Endothelial cell of umbilical vein (primary cell): ENCODE measurements around the gene TARM1. TPM values are rescaled to one million over a fixed set of nuclear protein-coding genes. Genes with fewer than 3 reads are reported as not detected.

ENCODE experiments used
- BruUV-seq: library from RNA; stranded (reverse); fragments of 400-500 nt; replicated peaks from 2 replicates; lab custom pipeline; 2021; lab: Mats Ljungman, UMichigan
- CTCF ChIA-PET: fragments of 300-600, 350-600 bp; sonication (Branson Sonifier 250); formaldehyde crosslinking; loops from one replicate; lab custom pipeline; 2021; ENCODE audit warnings: antibody characterized with exemption, inconsistent platforms; lab: Charles Lee
- POLR2A ChIA-PET: fragments of 300-600, 350-600 bp; sonication (Branson Sonifier 250); formaldehyde crosslinking; loops from one replicate; lab custom pipeline; 2021; ENCODE audit warnings: antibody characterized with exemption, inconsistent platforms; lab: Charles Lee
- DNase-seq: peaks from one replicate; pipeline ENCODE4 v3.0.0-alpha.2; 2011; ENCODE audit warnings: low read depth, low spot score
- FAIRE-seq: peaks from 2 replicates; lab custom pipeline; 2011; peaks lifted over from hg19 to GRCh38; lab: Jason Lieb, UNC
- H2AFZ ChIP-seq: 2 replicates; pipeline ENCODE4 v1.6.0; 2012; ENCODE audit warnings: low read depth, low read length, control low read depth, inconsistent platforms
- H3K27ac ChIP-seq: 2 replicates; pipeline ENCODE4 v1.5.1; 2011; ENCODE audit warnings: low read depth, mild to moderate bottlenecking, control low read depth, low read length, moderate library complexity; ENCODE audit not compliant: insufficient read depth
- H3K27me3 ChIP-seq, 2 experiments: 2 replicates each; pipeline versions ENCODE4 v1.6.0 to v1.6.1; 2011; ENCODE audit warnings: low read length in 2 of 2, mixed read lengths in 1 of 2; ENCODE audit not compliant: control insufficient read depth in 2 of 2, insufficient read depth in 2 of 2
- H3K36me3 ChIP-seq, 2 experiments: 2 replicates in 1 of 2; 3 replicates in 1 of 2; pipeline ENCODE4 v1.5.1; 2011; ENCODE audit warnings: low read length in 2 of 2, mild to moderate bottlenecking in 1 of 2, moderate library complexity in 1 of 2; ENCODE audit not compliant: control insufficient read depth in 2 of 2, insufficient read depth in 2 of 2; ENCODE audit errors: extremely low read depth in 1 of 2
- H3K4me1 ChIP-seq: 3 replicates; pipeline ENCODE4 v1.5.1; 2011; ENCODE audit warnings: mild to moderate bottlenecking, low read length; ENCODE audit not compliant: control insufficient read depth, insufficient read depth; ENCODE audit errors: extremely low read depth
- H3K4me2 ChIP-seq: 2 replicates; pipeline ENCODE4 v1.6.1; 2011; ENCODE audit warnings: low read length, control low read depth, mixed read lengths; ENCODE audit not compliant: insufficient read depth
- H3K4me3 ChIP-seq, 3 experiments: fragments of 200-600 bp in 1 of 3; sonication (generic), shearing (Covaris generic) in 1 of 3; replicated peaks in 1 of 3; 2 replicates each; pipeline ENCODE4 v1.5.1; 2011 to 2016; ENCODE audit warnings: control low read depth in 3 of 3, low read length in 3 of 3, mild to moderate bottlenecking in 2 of 3, inconsistent platforms in 1 of 3, low read depth in 1 of 3, moderate library complexity in 1 of 3; ENCODE audit not compliant: insufficient read depth in 1 of 3
- H3K79me2 ChIP-seq: 2 replicates; pipeline ENCODE4 v1.6.0; 2012; ENCODE audit warnings: low read length, inconsistent platforms; ENCODE audit not compliant: control insufficient read depth, insufficient read depth
- H3K9ac ChIP-seq: replicated peaks from 2 replicates; pipeline ENCODE3; 2011; ENCODE audit warnings: low read length, control low read depth; ENCODE audit not compliant: insufficient read depth; ENCODE audit errors: extremely low read depth
- H3K9me1 ChIP-seq: replicated peaks from 3 replicates; pipeline ENCODE4 v1.6.0; 2011; ENCODE audit warnings: mild to moderate bottlenecking, low read length; ENCODE audit not compliant: control insufficient read depth, insufficient read depth; ENCODE audit errors: extremely low read depth
- H3K9me3 ChIP-seq: replicated peaks from 2 replicates; pipeline ENCODE4 v1.5.1; 2012; ENCODE audit warnings: low read length, inconsistent platforms; ENCODE audit not compliant: control insufficient read depth, insufficient read depth
- H4K20me1 ChIP-seq: replicated peaks from 2 replicates; pipeline ENCODE3; 2011; ENCODE audit warnings: mild to moderate bottlenecking, low read length; ENCODE audit not compliant: control insufficient read depth, insufficient read depth; ENCODE audit errors: extremely low read depth
- CTCF ChIP-seq, 2 donors: IDR thresholded peaks; 1 replicate in 1 of 2; 2 replicates in 1 of 2; pipeline ENCODE4 v1.5.1; 2011; ENCODE audit warnings: low read length in 2 of 2, mild to moderate bottlenecking in 2 of 2, moderate library complexity in 2 of 2, control low read depth in 1 of 2, inconsistent platforms in 1 of 2, low read depth in 1 of 2; ENCODE audit not compliant: insufficient read depth in 1 of 2; ENCODE audit errors: extremely low read depth in 1 of 2
- EZH2 ChIP-seq: IDR thresholded peaks from 2 replicates; pipeline ENCODE4 v1.6.1; 2012; ENCODE audit warnings: borderline replicate concordance, low read depth, mild to moderate bottlenecking, moderate library complexity, low read length, inconsistent platforms; ENCODE audit not compliant: severe bottlenecking
- FOS ChIP-seq: IDR thresholded peaks from 2 replicates; pipeline ENCODE4 v1.6.1; 2011; ENCODE audit warnings: mild to moderate bottlenecking, low read length, moderate library complexity, borderline replicate concordance; ENCODE audit not compliant: insufficient read depth
- GATA2 ChIP-seq: IDR thresholded peaks from 2 replicates; pipeline ENCODE4 v1.7.0; 2011; ENCODE audit warnings: low read depth, mild to moderate bottlenecking, moderate library complexity, mixed read lengths, low read length; ENCODE audit not compliant: insufficient read length, insufficient read depth
- JUN ChIP-seq: IDR thresholded peaks from 2 replicates; pipeline ENCODE4 v1.6.1; 2011; ENCODE audit warnings: borderline replicate concordance, low read depth; ENCODE audit not compliant: insufficient read length, insufficient read depth
- MAX ChIP-seq: IDR thresholded peaks from 2 replicates; pipeline ENCODE4 v1.6.1; 2011; ENCODE audit not compliant: insufficient read depth, insufficient read length
- MYC ChIP-seq: IDR thresholded peaks from one replicate; pipeline ENCODE4 v1.6.1; 2011; ENCODE audit warnings: mild to moderate bottlenecking, low read depth, low read length
- POLR2A ChIP-seq: IDR thresholded peaks from 2 replicates; pipeline ENCODE4 v1.6.1; 2012; ENCODE audit warnings: low read depth, mild to moderate bottlenecking, control low read depth, low read length
- POLR2AphosphoS5 ChIP-seq: IDR thresholded peaks from 2 replicates; pipeline ENCODE4 v1.6.1; 2012; ENCODE audit warnings: low read depth, mild to moderate bottlenecking, control low read depth, low read length, moderate library complexity; ENCODE audit not compliant: insufficient read depth
- dilution Hi-C: fragments of 300-500 bp; cut with MboI; formaldehyde crosslinking; loops from one replicate; pipeline ENCODE4 v1.15.0; 2019; ENCODE audit warnings: low sequenced_read_pairs; ENCODE audit not compliant: extremely low pct_ligation_motif_present
- intact Hi-C: fragments of 100-400 bp; cut with micrococcal nuclease; formaldehyde crosslinking; loops from one replicate; pipeline ENCODE4 v1.10.0; 2022
- polyA plus RNA-seq, 4 experiments: library from polyadenylated mRNA; depleted of rRNA in 3 of 4; stranded (reverse) in 3 of 4; unstranded in 1 of 4; fragments of >200 nt; gene quantifications; 2 replicates each; pipeline versions ENCODE4 v1.2.1 to v1.2.3, GENCODE V29; 2011 to 2012; ENCODE audit warnings: missing spikeins in 1 of 4
- total RNA-seq: library from RNA; stranded (reverse); gene quantifications from 2 replicates; pipeline ENCODE4 v1.2.3, GENCODE V29; 2021

TARM1 gene
- total and polyA plus RNA-seq, 2 donors (not counting 3 experiments of a cell fraction or from before 2014, with no cell fraction given): not detected

- ChIA-PET CTCF (interaction anchor here (1.0 to 9.2 kb wide), 24 partner anchors 15 to 232 kb away, joined by 3 to 216 read pairs (median 8); partner anchors contain the start of genes MYADM and PRKCG), POLR2A (interaction anchor here (0.6 kb wide), 1 partner anchor 36 kb away, joined by 4 read pairs; no protein-coding TSS in a partner anchor)
- Histone ChIP-seq H3K9me1 (no peaks in the 10 kb centered on the region), H3K4me3 (no peak overlapping the region), H3K27me3 (no peaks in the 10 kb centered on the region), H2AFZ (no peak overlapping the region), H3K27ac (no peak overlapping the region), H3K79me2 (no peaks in the 10 kb centered on the region), H3K36me3 (no peaks in the 10 kb centered on the region), H3K9me3 (no peaks in the 10 kb centered on the region), H3K9ac (no peak overlapping the region), H4K20me1 (no peaks in the 10 kb centered on the region), H3K4me2 (no peak overlapping the region), H3K4me1 (peaks cover 18% of the 10 kb centered on the region)
- intact Hi-C loops: loop anchor here (1.0 kb wide), 5 partner anchors 116 to 231 kb away; partner anchors contain the start of gene MYADM
- no peak for TF ChIP-seq MAX
- no TSS peak for BruUV-seq
- FAIRE-seq (no peak), DNase-seq (no peak)
- dilution Hi-C loops: no loop called here
Measured at GRCh38 chr19:54024660-54025059, 56.5 kb downstream of the TARM1 start.

GRCh38 chr19:54023191-54023590, 58.0 kb downstream of the TARM1 start:
- ChIA-PET POLR2A (no interaction called here), CTCF (interaction anchor here (0.9 to 9.2 kb wide), 43 partner anchors 8 to 243 kb away, joined by 3 to 216 read pairs (median 7); partner anchors contain the start of genes CACNG6, MYADM, PRKCG and PRPF31)
- no peak overlapping the region for H3K9ac ChIP-seq
- no peaks in the 10 kb centered on the region for H3K36me3 ChIP-seq
- H3K4me2 ChIP-seq: no peak overlapping the region
- no peak for FAIRE-seq
- H3K4me3 ChIP-seq: no peak overlapping the region
- H4K20me1 ChIP-seq: no peaks in the 10 kb centered on the region
- TF ChIP-seq FOS (no peak), MAX (no peak), MYC (no peak), EZH2 (no peak), GATA2 (no peak), JUN (no peak), POLR2AphosphoS5 (no peak), POLR2A (no peak), CTCF (IDR thresholded peaks at IDR 0.05; ENCODE audit: extremely low read depth in 1 of 2, insufficient read depth in 1 of 2, low read depth in 1 of 2, low read length in 2 of 2) (no peak)
- H3K9me3 ChIP-seq: no peaks in the 10 kb centered on the region
- dilution Hi-C loops: no loop called here
- BruUV-seq: no TSS peak
- no peak for DNase-seq
- peak overlapping the region; percentile 25 for H3K27ac ChIP-seq
- H3K27me3 ChIP-seq: no peaks in the 10 kb centered on the region
- peaks cover 20% of the 10 kb centered on the region for H3K4me1 ChIP-seq
- H2AFZ ChIP-seq: no peak overlapping the region
- H3K79me2 ChIP-seq: no peaks in the 10 kb centered on the region
- intact Hi-C loops: no loop called here
- H3K9me1 ChIP-seq: no peaks in the 10 kb centered on the region
